ENCODE measurements around the gene DCAF10. TPM values are rescaled to one million over a fixed set of nuclear protein-coding genes. Genes with fewer than 3 reads are reported as not detected.
"Not testable (repeated sequence)": the region's sequence is repeated elsewhere in the genome, so short reads cannot be mapped to it uniquely, and the experiment has no call there.

The DCAF10 gene
- total RNA-seq, 1 donor from 2014 or later, result 24.6 TPM

DNA sequence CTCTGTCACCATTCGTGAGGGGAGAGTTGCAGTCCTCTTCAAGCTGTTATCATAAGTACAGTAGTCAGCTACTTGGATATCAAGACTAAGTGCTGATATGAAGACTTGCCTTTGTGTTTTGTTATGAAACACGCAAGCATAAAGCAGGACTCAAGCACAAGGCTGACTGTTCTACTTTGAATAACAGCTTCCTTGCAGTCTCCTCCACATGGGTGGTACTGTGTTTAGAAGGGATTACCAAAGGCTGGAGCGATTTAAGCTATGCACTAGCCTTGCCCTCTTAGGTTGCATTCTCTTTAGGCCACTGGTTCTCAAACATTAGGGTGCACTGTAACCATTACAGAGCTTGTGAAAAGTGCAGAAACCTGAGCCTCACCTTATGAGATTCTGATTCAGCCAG is 61.9 kb downstream of the DCAF10 start:
- DNase-seq, result no peak

DNA sequence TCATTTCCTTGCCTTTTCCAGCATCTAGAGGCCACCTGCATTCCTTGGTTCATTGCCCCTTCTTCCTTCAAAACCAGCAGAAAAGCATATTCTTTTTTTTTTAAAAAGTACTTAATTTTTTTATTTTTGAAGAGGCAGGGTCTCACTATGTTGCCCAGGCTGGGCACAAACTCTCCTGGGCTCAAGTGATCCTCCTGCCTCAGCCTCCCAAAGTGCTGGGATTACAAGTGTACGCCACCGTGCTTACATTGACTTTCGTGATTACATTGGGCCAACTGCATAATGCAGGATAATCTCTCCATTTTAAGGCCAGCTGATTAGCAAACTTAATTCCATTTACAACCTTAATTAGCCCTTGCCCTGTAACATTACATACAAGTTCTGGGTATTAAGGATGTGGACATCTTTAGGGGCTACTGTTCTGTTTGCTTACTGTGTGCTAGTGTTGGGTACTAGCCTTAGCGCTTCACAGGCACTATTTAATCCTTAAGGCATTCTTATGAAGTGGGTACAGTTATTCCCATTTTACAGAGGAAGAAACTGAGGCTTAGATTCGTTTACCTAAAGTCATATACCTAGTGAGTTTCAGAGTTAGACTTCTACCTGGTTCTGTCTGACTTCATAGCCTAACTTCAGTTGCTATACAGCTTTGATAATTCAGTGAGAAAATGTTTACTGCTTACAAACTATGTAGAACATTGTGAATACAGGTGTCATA is 69.6 kb downstream of the DCAF10 start:
- no peak for DNase-seq

DNA sequence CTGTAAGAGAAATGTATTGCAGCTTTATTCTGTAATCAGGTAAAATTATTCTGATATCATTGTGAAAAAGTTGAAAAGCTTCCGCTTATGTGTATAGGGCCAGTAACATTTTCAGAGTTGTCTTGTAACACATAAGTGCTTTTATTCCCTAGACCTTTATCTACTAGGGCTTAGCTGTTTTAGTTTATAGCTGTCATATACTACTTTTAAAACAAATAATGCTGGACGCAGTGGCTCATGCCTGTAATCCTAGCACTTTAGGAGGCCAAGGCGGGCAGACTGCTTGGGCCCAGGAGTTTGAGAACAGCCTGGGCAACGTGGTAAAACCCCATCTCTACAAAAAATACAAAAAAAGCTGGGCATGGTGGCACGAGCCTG is 70.2 kb downstream of the DCAF10 start:
- no peak for DNase-seq

DNA sequence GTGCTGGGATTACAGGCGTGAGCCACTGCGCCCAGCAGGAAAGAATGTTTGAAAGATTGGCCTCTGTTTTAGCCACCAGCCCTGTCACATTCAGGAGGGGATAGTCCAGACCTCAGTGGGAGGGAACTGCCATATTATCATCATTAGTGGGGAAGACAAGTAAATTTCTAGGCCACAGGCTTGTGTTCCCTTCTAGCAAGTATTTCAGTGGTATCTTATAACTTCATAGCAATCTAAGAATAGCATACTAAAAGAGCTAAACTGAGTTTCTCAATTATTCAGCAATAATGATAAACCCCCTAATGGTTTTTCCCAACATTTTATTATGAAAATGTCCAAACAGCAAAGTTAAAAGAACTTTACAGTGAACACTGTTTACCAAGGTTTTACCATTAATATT is 73.4 kb downstream of the DCAF10 start:
- no peak for DNase-seq

DNA sequence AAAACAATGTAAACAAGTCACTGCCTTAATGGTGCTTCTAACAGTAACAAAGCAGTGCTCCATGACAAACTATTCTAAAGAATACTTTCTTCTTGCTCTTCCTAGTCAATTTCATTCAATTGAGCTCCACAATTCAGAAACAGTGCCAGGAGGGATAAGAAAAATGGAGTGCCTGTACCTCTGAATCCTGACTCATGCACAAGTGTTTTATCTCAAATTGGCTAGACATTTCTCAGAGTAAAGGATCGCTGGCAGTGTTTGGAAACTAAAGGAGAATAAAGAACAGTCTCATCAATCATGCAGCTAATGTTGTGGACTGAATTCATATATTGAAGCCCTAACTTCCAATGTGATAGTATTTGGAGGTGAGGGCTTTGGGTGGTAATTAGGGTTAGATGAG is 75.8 kb downstream of the DCAF10 start:
- DNase-seq, result no peak

DNA sequence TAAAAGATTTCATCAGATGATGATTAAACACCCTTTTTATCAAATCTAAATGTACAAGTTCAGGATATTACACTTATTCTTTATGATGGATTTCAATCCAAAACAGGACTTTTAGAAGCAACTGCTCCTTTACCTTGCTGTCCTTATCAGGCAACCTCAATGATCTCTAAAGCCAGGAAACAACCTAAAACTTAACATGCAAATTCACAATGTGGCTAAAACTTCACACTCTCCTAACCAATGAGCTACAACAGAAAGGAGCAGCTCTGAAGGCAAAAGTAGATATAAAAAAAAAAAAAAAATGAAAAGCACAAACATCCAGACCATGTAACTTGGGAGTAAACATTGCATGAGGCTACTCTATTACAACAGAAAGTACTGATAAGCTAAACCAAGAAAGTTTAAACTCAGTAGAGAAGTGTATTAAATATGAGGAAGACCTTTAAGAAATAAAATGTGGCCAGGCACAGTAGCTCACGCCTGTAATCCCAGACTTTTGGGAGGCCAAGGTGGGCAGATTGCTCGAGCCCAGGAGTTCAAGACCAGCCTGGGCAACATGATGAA is 80.4 kb downstream of the DCAF10 start:
- DNase-seq, result no peak

DNA sequence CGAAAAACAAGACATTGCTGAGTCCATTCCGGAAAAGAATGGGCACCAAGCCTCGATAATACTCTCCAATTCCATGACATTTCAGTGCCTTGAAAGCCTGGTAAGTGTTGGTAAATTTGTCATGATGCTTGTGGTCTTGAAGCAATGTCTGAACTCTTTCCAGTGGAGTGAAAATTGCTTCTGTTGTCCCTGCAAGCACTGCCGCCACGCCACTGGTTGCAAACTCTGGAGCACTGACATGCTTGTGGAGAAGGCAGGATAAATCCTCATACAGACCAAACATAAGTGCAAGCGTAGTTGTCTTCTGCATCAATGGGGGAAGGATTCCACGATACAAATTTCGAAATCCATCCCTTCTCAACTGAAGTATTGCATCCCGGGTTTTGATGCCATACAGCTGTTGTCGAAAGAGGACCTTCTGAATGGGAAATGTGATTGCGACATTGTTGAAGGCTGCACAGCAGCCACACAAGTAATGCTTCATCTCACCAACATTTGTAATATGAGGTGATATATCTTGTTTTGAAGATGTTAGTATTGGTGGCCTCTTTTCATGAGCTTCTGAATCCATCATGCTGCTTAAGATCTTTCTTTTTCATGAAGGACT is 87.5 kb downstream of the DCAF10 start:
- DNase-seq, result not testable (repeated sequence)

DNA sequence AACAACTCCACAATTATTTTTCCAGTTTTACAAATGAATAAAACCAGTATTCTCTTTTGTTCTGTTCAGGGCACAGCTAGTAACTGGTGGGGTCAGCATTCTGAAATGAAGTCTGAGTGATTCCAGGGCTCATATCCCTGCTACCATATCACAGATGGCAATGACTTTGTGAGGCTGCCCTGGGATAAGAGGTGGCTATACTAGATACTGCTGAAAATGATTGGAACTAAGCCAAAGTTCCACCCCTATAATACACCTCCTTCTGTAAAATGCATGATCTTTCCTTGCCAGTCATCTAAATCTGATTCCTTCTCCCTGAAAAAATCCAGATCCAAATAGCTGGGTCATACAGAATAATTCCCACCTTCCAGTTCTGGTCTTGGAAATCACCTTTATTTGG is 88.9 kb downstream of the DCAF10 start:
- no peak for DNase-seq

DNA sequence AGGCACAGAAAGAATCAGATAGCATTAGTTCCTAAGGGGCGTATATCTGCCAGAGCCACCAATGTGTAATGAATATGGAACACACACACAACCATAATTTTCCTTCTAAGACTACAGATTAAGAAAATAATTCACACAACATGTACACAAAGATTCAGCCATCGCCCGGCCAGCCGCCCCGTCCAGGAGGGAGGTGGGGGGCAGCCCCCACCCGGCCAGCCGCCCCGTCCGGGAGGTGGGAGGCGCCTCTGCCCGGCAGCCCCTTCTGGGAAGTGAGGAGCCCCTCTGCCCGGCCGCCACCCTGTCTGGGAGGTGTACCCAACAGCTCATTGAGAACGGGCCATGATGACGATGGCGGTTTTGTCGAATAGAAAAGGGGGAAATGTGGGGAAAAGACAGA is 90.4 kb downstream of the DCAF10 start:
- not testable (repeated sequence) for DNase-seq

DNA sequence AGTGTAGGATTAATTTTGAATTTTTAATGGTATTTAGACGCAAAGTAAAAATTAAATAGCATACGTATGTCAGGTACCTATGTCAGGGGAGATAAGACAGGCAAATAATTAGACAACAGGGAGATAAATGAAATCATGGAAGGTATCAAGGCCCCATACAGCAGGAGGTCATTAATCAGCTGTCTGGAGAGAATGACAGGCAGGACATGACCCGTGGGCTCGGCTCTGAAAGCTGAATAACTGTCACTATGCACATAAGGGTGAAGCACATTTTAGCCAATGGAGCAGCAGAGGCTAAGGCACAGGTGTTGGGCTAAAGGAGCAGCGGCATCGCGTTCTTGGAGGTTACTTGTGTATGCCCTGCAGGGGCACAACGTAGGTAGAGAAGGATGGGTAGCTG is 91.5 kb downstream of the DCAF10 start:
- DNase-seq, result no peak

DNA sequence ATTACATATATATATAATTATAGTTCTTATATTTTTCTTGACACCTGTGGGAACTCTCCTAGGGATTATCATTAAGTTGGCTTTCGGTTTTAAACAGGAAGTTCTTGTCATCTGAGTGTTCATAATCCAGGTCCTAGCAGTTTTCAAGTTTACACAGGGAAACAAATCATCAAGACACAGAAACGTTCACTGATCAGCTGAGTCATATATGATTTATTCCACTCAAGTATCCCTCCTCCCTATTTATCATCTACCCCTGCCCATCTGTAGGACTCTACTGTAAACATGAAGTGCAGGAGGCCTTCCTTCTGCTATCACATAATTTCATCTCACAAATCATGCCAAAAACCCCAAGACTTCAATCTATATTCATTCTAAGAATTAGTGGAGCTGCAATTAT is 97.1 kb downstream of the DCAF10 start:
- DNase-seq, result no peak

DNA sequence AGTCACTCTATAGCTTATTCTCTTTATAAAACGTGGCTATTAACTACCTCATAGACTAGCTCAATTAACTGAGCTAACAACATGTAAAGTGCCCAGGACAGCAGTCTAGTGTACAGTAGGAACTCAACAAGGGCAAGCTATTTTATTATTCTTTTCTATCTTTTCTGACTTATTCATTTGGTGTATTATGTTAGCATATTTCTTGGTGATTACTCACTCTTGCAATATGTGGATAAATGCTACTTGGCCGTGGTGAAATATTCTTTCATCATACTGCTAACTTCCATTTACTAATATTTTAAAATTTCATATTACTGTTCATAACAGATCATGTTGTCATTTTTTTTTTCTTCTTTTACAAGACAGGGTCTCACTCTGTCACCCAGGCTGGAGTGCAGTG is 98.4 kb downstream of the DCAF10 start:
- DNase-seq, result no peak

DNA sequence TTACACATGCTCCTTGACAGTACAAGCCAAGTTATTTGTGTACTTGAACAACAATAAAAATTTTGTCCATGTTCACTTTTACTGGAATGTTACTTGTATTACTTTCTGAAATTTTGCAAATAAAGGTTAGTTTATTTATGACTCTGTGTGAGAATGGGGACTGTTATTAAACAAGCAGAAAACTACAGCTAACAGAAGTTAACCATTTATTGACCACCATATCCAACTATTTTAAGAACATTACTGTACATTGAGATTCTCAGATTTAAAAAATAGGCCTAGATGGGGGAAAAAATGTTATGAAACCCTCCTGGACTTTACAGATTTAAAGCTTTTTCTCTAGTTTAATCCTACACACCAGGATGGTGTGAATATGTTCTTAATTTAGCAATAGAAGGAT is 101.5 kb downstream of the DCAF10 start:
- DNase-seq, result no peak

DNA sequence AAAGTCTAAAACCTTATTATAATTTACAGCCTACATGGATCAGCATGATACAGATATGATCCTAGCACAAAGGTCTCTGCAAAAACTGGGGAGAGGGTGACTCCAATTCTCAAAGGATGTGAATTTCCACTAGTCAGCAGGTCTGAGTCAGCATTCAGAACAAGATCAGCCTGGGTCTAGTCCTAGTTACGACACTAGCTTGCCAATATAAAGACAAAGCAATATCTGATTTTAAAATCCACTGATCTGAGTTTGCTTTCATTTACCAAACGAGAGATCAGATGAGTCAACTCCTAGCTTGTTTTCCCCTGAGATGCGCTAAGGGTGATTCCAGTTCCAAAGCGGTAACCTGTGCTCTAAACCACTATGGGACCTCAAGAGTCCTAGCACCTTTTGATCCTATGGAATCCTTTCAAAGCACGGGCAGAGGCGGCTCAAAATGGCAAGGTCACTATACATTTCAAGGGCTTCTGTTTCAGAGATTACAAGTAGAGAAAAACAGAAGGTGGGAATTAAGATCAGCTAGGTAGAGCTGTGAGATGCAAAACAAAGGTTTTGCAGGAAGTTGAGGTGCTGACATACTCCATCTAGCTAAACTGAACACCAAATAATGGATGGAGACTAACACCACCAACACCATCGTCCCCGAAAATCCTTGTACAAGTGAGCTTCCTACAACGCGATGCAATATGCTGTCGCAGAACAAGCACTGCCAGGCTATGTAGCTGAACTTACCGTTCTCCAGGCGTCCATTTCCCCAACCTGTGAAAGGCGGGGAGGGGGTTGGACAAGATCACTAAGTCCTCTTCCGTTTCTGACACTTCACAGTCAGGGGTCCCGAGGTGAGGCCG is 102.4 kb downstream of the DCAF10 start:
- DNase-seq, result no peak

DNA sequence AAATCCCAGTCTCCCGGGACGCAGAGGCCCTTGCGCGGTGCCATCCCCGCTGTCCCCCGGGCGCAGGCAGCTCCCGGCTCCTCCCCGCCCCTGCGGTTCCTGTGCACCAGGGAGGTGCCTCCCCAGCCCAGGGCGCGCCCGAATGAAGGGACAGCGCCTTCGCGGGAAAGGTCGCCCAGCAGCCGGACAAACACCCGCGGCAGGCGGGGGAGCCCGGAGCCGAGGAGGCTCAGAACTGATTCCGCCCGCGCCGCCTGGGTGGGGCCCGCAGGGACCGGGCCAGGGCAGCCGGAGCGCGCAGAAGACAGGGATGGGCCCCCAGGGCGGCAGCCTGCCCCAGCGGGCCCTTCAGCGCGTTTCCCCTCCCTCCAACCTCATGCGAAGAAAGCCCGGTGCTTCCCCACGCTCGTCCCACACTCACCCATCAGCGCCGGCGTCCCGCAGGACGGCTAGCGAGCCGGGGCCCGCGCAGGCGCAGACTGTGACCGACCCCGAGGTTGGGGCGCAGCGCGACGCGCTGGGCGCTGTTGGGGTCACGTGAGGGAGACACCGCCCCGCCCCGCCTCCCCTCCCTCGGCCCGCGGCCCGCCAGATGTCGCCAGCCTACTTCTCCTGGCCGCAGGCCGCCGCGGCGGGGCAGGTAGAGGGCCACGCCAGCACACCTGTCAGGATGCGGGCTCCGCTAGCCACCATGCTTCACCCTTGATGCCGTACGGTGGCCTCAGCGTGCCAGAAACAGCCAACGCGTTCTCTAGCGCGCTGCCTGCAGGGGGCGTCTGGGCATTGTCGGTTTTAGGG is 103.2 kb downstream of the DCAF10 start, which contains the start of gene SLC25A51:
TSS of gene SLC25A51 (minus strand) at position 481 of the 798 bp plus-strand sequence. CDS start 15,577 bp downstream, outside the sequence.
- DNase-seq, result peak; percentile 98

DNA sequence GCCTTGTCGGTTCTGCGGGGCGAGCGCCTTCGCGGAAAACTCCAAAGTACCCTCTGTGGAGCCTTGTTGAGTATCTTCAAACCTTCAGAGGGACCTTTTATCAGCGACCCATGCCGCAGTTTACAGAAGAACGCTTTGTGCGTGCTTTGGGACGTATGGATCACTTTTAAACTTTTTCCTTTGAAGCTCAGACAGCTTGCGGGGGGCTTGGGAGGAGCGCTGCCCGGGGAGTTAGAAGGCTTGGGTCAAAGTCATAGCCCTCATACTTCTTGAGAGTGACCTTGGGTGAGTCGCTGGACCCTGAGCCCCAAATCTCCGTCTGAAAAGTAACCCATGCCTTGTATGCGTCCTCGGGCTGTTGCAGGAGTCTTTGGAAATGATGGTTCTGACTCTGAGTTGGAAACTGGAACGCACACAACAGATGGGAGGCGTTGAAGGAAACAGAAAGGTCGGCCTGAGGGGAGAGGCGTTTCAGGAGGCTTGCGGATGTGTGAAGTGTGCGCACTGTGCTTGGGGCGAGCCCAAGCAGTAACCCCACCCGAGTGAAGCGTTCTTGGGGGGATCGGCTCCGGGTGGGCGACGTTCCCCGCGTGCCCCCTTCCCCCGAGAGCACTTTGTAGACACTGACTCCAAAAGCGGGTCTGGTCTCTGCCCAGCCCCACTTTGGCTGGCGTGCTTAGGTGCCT is 104.0 kb downstream of the DCAF10 start:
- peak; percentile 72 for DNase-seq

DNA sequence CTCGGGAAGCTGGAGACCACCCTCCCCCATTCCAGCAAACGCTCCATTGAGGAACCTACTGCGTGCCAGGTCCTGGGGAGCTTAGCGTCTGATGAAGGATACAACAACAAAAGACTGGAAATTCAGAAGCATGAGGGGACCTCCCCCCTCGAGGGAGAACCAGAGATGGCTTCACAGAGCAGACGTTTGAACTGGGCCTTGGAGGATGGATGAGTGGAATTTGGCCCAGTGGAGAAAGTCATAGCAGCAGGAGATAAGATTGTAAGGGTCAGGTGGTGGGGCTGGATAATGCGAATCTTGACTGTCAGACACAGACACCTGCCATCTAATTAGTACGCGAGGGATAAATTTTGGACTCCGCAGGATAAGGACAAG is 104.5 kb downstream of the DCAF10 start:
- DNase-seq, result no peak

DNA sequence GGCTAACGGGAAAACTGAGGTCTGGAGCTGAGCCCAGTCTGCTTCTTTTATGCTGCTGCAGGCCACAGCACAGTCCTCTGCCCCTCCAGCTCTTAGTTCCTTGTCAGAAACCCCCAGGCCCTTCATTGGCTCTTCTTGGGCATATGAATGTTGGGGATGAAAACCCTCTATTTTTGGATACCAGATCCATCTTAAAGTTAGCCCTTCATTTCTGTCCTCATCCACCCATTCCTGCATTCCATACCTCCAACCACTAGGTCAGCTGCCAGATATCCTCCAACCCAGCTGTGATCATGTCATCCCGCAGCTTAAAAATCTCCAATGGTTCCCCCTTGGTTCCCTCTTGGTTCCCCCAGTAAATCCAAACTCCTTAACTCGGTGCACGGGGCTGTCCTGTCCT is 105.2 kb downstream of the DCAF10 start:
- DNase-seq, result no peak

DNA sequence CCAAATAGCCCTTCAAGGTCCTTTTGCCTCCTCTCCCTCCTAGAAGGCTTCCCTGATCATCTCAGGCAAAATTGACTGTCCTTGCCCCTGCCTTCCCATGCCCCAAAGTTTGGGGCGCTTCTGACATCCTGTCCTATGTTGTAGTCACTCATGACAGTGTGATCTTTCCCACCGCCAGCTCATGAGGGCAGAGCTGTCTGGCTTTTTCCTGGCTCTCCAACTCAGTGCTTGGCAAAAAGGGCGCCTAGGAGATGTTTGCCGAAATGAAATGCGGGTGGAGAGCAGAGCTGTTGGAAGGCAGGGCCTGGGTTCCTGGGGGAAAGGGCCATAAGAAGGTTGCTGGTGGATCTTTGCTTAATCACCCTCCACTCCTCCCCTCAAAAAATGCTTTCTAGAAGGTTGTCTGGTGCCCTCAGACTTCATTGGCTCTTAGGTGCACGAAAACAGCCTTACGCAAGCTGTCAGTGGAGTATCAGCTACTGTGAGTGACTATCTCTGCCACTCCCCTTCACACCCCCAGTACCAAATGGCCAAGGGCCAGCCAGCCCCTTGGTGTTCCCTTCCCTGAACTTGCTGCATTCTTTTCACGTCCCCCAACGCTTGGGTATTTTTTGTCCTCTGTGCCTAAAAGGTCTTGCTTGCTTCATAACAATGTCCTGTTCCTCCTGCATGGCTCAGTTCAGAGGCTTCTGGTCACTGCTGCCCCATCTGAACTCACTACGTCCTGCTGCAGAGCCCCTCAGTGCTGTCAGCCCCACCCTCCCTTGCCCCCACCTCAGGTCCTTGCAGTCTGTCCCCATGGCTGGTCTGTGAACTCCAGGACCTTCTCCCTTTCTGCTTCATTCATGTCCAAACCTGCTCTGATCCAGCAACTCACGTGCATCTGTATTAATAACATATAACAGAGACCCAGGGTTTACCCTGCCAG is 106.0 kb downstream of the DCAF10 start:
- no peak for DNase-seq

DNA sequence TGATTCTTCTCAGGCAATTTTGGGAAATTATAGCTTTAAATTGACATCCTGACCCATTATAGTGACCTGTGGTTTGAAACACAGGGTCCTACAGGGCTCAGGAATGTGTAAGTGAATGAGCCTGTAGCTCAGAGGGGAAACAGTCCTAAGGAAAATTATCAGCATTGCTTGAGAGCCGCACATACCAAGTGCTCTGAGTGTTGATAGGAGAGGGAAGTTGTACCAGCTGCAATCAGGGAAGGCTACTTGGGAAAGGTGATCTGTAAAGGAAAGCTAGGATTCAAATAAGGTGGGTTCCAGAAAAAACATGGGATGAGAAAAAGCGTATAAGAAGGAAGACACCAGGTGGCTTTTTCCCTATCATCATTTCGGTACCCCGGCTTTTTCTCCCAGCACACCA is 107.7 kb downstream of the DCAF10 start:
- DNase-seq, result no peak

Measured in tongue (tissue), 2 donors.